ENCODE results near the gene VSIG4.

VSIG4 gene

GRCh38 chrX:66015900-66016689, 23.8 kb downstream of the VSIG4 start:
- TF ChIP-seq CTCF (IDR thresholded peaks at IDR 0.05; ENCODE audit: insufficient read depth, missing control alignments) = no peak
- DNase-seq (ENCODE audit: insufficient read length, low spot score) = no peak
- FAIRE-seq = no peak

- FAIRE-seq = no peak
- no peak for DNase-seq (ENCODE audit: insufficient read length, low spot score)
- TF ChIP-seq CTCF (IDR thresholded peaks at IDR 0.05; ENCODE audit: insufficient read depth, missing control alignments) = no peak
Observed at GRCh38 chrX:66015152-66015831, 24.6 kb downstream of the VSIG4 start.

DNA sequence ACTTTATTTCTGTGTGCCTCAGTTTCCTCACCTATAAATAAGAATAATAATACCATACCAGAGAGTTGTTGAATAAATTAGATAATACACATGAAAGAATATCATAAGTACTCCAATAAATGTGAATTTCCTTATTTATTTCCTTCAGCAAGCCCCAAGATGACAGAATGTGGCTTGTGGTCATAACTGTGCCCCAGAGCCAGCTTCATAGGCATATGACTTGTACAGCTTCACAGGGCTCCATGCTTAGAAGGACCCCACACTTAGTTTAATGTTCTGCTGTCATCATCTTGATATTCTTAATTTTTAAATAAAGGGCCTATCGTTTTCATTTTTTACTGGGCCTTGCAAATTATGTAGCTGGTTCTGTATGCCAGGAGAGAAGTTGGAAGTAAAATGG, 25.3 kb downstream of the VSIG4 start:
- no peak for FAIRE-seq
- no peak for DNase-seq (ENCODE audit: insufficient read length, low spot score)

GRCh38 chrX:66014084-66014483, 25.8 kb downstream of the VSIG4 start:
- TF ChIP-seq CTCF (IDR thresholded peaks at IDR 0.05; ENCODE audit: insufficient read depth, missing control alignments) = no peak
- FAIRE-seq (no peak), DNase-seq (ENCODE audit: insufficient read length, low spot score) (no peak)

More for the DNA sequence above, 25.3 kb downstream of the VSIG4 start:
- no peak for TF ChIP-seq CTCF (IDR thresholded peaks at IDR 0.05; ENCODE audit: insufficient read depth, missing control alignments)

- TF ChIP-seq CTCF (IDR thresholded peaks at IDR 0.05; ENCODE audit: insufficient read depth, missing control alignments) = no peak
- no peak for DNase-seq (ENCODE audit: insufficient read length, low spot score)
- FAIRE-seq = no peak
Observed at GRCh38 chrX:66013194-66013816, 26.6 kb downstream of the VSIG4 start.

DNA sequence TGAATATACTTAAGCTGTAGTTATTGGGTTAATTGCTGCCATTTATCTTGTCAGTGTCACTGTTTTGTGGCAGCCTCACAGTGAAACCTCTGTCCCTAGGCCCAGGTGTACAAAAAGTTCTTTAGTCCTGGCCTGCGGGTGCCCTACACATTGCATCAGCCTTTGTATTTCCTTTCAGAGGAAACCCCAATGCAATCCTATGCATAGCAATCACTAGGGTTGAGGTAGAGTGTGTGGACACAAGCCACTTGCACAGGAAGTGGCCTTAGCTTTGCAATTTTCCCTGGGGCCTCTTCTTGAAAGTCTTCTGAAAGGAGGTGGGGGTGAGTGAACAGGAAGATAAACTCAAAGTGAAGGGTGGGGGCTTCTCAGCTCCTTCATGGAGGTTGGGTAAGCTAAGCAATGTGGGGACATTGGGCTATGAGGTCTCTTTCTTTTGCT, 27.8 kb downstream of the VSIG4 start:
- TF ChIP-seq CTCF (IDR thresholded peaks at IDR 0.05; ENCODE audit: insufficient read depth, missing control alignments) = no peak

More for the DNA sequence above, 27.8 kb downstream of the VSIG4 start:
- no peak for FAIRE-seq
- DNase-seq (ENCODE audit: insufficient read length, low spot score) = no peak

Data from D721Med (cell line).